HepG2 (cell line): ENCODE results near the gene USP19. TPM values are rescaled to one million over a fixed set of nuclear protein-coding genes. Genes with fewer than 3 reads are reported as not detected.

Experiments
- ATF7 ChIP-seq, 2 experiments: fragments of 450-650 bp in 1 of 2; sonication (generic) in 1 of 2; formaldehyde crosslinking in 1 of 2; IDR thresholded peaks; 2 replicates each; pipeline versions ENCODE4 v1.4.0 to v1.6.1; 2016 to 2020; ENCODE audit warnings: antibody characterized with exemption in 1 of 2, mild to moderate bottlenecking in 1 of 2, missing genetic modification reagents in 1 of 2
- CHCHD3 ChIP-seq: sonication (generic); formaldehyde crosslinking; IDR thresholded peaks from 2 replicates; pipeline ENCODE4 v1.8.0; 2022; ENCODE audit warnings: mild to moderate bottlenecking, missing genetic modification reagents, moderate library complexity
- PLRG1 ChIP-seq: fragments of 450-650 bp; conservative IDR thresholded peaks from 2 replicates; pipeline ENCODE4 v1.6.1; 2016
- POLR2AphosphoS2 ChIP-seq: IDR thresholded peaks from 2 replicates; pipeline ENCODE4 v1.6.1; 2011; ENCODE audit warnings: low read depth, low read length, improper control_type of control experiment
- SAFB2 ChIP-seq: sonication (generic); formaldehyde crosslinking; IDR thresholded peaks from 2 replicates; pipeline ENCODE4 v1.5.1; 2020; ENCODE audit warnings: missing genetic modification reagents, low read depth, mild to moderate bottlenecking, borderline replicate concordance
- TBX2 ChIP-seq: sonication (generic); formaldehyde crosslinking; IDR thresholded peaks from 2 replicates; pipeline ENCODE4 v1.5.0; 2020; ENCODE audit warnings: missing genetic modification reagents, mild to moderate bottlenecking, borderline replicate concordance
- TFAP4 ChIP-seq: sonication (generic); IDR thresholded peaks from 2 replicates; pipeline ENCODE4 v1.6.1; 2016; ENCODE audit warnings: low read depth, borderline replicate concordance
- ZBTB3 ChIP-seq: sonication (generic); formaldehyde crosslinking; IDR thresholded peaks from 2 replicates; pipeline ENCODE4 v1.4.0; 2020; ENCODE audit warnings: low read depth, mild to moderate bottlenecking, moderate library complexity, missing genetic modification reagents, borderline replicate concordance
- ZNF274 ChIP-seq: sonication (generic); formaldehyde crosslinking; IDR thresholded peaks from 2 replicates; pipeline ENCODE4 v1.5.1; 2020; ENCODE audit warnings: mild to moderate bottlenecking, missing genetic modification reagents
- ZNF282 ChIP-seq: fragments of 450-650 bp; IDR thresholded peaks from 2 replicates; pipeline ENCODE4 v1.6.1; 2018; ENCODE audit not compliant: partially characterized antibody
- ZNF333 ChIP-seq: sonication (generic); formaldehyde crosslinking; IDR thresholded peaks from 2 replicates; pipeline ENCODE4 v1.4.0; 2020; ENCODE audit warnings: mild to moderate bottlenecking, missing genetic modification reagents, borderline replicate concordance
- ZNF569 ChIP-seq: sonication (generic); formaldehyde crosslinking; IDR thresholded peaks from 2 replicates; pipeline ENCODE4 v1.5.0; 2020; ENCODE audit warnings: mild to moderate bottlenecking, missing genetic modification reagents, moderate library complexity, borderline replicate concordance
- ZNF570 ChIP-seq: sonication (generic); formaldehyde crosslinking; IDR thresholded peaks from 2 replicates; pipeline ENCODE4 v1.4.0; 2020; ENCODE audit warnings: mild to moderate bottlenecking, missing genetic modification reagents, borderline replicate concordance
- ZSCAN31 ChIP-seq: sonication (generic); formaldehyde crosslinking; IDR thresholded peaks from 2 replicates; pipeline ENCODE4 v1.5.0; 2020; ENCODE audit warnings: low read depth, mild to moderate bottlenecking, missing genetic modification reagents
- polyA plus RNA-seq, 8 experiments: library from polyadenylated mRNA; depleted of rRNA in 3 of 8; stranded (reverse) in 7 of 8; unstranded in 1 of 8; fragments of >200 nt; fragmentation: Illumina TruSeq in 4 of 8; extraction: Trizol in 4 of 8; gene quantifications; 2 replicates each; pipeline versions ENCODE4 v1.2.1 to v1.2.3, GENCODE V29; 2011 to 2016; ENCODE audit warnings: low read depth in 4 of 8, missing spikeins in 1 of 8, mixed read lengths in 1 of 8; ENCODE audit not compliant: insufficient read depth in 1 of 8
- total RNA-seq, 5 experiments: library from RNA; depleted of rRNA; stranded (reverse); fragments of >200 nt; fragmentation: Illumina TruSeq; extraction: Trizol; gene quantifications; 2 replicates each; pipeline ENCODE4 v1.2.3, GENCODE V29; 2016; ENCODE audit warnings: low read depth in 1 of 5
- TF ChIP-seq, protein P1 (sequence below): sonication (generic); formaldehyde crosslinking; IDR thresholded peaks from 2 replicates; pipeline ENCODE4 v1.4.0; 2020; ENCODE audit warnings: low read depth, missing genetic modification reagents
- TF ChIP-seq, protein P2 (sequence below): sonication (generic); formaldehyde crosslinking; IDR thresholded peaks from 2 replicates; pipeline ENCODE4 v1.4.0; 2020; ENCODE audit warnings: missing genetic modification reagents
- TF ChIP-seq, protein P3 (sequence below): IDR thresholded peaks from 2 replicates; pipeline ENCODE4 v1.6.1; 2016; ENCODE audit warnings: low read depth, borderline replicate concordance
- TF ChIP-seq, protein P4 (sequence below): sonication (generic); formaldehyde crosslinking; IDR thresholded peaks from 2 replicates; pipeline ENCODE4 v1.8.0; 2022; ENCODE audit warnings: mild to moderate bottlenecking, missing genetic modification reagents, moderate library complexity

USP19 gene
- total and polyA plus RNA-seq, 2 of the 13 experiments (the other 11 are each of a cell fraction or from before 2014, with no cell fraction given): 28.3 to 31.7 TPM

DNA sequence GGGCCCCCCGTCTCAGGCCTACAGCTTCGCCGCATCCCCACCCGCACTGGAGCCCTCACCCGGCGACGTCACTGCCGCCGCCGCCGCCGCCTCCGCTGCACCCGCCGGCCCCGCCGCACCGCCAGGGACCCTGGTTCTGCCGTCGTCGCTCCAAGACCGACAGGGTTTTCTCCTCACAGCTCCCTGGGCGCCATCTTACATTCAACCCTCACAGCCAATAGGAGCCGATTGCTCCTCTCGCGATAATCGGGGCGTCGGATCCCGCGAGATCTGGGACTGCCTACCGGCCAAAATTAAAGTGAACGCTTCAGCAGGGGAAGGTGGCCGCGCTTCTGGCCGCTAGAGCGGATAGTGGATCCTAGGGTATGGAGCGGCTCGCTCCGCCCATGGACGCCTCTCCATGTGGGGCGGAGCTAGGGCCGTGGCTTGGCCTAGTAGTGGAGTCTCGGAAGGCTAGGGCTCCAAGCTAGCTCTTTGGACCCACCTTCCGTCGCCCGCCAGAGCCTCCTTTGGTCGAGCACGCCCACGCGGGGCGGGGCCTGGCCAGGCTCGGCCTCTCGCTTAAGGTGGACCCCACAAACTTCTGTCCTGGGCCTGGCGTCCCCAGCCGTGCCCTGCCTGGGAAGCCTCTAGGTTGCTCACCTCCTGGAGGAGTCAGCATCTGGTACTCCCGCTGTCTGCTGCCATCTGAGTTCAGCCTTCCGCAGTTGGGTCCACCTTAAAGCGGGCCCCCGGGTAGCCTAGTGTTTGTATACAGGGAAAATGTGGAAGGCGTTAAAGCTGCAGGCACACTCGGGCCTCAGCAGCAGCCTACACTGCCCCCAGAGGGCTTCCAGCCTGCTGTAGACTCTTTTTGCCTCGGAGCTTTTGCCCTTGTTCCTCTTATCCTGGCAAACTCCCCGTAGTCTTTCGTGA, 26.5 kb downstream of the USP19 start, which contains the start of gene QRICH1 (continued):
- TF ChIP-seq, protein P1, sequence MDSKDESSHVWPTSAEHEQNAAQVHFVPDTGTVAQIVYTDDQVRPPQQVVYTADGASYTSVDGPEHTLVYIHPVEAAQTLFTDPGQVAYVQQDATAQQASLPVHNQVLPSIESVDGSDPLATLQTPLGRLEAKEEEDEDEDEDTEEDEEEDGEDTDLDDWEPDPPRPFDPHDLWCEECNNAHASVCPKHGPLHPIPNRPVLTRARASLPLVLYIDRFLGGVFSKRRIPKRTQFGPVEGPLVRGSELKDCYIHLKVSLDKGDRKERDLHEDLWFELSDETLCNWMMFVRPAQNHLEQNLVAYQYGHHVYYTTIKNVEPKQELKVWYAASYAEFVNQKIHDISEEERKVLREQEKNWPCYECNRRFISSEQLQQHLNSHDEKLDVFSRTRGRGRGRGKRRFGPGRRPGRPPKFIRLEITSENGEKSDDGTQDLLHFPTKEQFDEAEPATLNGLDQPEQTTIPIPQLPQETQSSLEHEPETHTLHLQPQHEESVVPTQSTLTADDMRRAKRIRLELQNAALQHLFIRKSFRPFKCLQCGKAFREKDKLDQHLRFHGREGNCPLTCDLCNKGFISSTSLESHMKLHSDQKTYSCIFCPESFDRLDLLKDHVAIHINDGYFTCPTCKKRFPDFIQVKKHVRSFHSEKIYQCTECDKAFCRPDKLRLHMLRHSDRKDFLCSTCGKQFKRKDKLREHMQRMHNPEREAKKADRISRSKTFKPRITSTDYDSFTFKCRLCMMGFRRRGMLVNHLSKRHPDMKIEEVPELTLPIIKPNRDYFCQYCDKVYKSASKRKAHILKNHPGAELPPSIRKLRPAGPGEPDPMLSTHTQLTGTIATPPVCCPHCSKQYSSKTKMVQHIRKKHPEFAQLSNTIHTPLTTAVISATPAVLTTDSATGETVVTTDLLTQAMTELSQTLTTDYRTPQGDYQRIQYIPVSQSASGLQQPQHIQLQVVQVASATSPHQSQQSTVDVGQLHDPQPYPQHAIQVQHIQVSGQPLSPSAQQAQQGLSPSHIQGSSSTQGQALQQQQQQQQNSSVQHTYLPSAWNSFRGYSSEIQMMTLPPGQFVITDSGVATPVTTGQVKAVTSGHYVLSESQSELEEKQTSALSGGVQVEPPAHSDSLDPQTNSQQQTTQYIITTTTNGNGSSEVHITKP: 0 out of 2 replicates have a peak, but pooled peaks have one; percentile 50
- TF ChIP-seq ZBTB3 (CRISPR knock-in tag): no peak
- no peak for TF ChIP-seq ZNF569 (CRISPR knock-in tag)
- TF ChIP-seq, protein P2, sequence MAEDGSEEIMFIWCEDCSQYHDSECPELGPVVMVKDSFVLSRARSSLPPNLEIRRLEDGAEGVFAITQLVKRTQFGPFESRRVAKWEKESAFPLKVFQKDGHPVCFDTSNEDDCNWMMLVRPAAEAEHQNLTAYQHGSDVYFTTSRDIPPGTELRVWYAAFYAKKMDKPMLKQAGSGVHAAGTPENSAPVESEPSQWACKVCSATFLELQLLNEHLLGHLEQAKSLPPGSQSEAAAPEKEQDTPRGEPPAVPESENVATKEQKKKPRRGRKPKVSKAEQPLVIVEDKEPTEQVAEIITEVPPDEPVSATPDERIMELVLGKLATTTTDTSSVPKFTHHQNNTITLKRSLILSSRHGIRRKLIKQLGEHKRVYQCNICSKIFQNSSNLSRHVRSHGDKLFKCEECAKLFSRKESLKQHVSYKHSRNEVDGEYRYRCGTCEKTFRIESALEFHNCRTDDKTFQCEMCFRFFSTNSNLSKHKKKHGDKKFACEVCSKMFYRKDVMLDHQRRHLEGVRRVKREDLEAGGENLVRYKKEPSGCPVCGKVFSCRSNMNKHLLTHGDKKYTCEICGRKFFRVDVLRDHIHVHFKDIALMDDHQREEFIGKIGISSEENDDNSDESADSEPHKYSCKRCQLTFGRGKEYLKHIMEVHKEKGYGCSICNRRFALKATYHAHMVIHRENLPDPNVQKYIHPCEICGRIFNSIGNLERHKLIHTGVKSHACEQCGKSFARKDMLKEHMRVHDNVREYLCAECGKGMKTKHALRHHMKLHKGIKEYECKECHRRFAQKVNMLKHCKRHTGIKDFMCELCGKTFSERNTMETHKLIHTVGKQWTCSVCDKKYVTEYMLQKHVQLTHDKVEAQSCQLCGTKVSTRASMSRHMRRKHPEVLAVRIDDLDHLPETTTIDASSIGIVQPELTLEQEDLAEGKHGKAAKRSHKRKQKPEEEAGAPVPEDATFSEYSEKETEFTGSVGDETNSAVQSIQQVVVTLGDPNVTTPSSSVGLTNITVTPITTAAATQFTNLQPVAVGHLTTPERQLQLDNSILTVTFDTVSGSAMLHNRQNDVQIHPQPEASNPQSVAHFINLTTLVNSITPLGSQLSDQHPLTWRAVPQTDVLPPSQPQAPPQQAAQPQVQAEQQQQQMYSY (CRISPR knock-in tag): peak; percentile 85
- peak; percentile 34; the same call in 1 of the 2 replicates for TF ChIP-seq TFAP4
- TF ChIP-seq POLR2AphosphoS2: no peak
- no peak for TF ChIP-seq SAFB2
- TF ChIP-seq TBX2: peak; percentile 74
- no peak for TF ChIP-seq ATF7 (IDR thresholded peaks at IDR 0.05)
- TF ChIP-seq ATF7 (CRISPR knock-in tag; IDR thresholded peaks at IDR 0.05): no peak
- TF ChIP-seq CHCHD3 (CRISPR knock-in tag): no peak
- peak; percentile 97 for TF ChIP-seq ZNF282
- TF ChIP-seq, protein P3, sequence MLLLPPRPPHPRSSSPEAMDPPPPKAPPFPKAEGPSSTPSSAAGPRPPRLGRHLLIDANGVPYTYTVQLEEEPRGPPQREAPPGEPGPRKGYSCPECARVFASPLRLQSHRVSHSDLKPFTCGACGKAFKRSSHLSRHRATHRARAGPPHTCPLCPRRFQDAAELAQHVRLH: no peak; the same call in 1 of the 2 replicates
- TF ChIP-seq ZSCAN31 (CRISPR knock-in tag): peak; percentile 55; the same call in 1 of the 2 replicates
- TF ChIP-seq PLRG1: no peak
- TF ChIP-seq ZNF274 (CRISPR knock-in tag): peak; percentile 71; the same call in 1 of the 2 replicates
- TF ChIP-seq, protein P4, sequence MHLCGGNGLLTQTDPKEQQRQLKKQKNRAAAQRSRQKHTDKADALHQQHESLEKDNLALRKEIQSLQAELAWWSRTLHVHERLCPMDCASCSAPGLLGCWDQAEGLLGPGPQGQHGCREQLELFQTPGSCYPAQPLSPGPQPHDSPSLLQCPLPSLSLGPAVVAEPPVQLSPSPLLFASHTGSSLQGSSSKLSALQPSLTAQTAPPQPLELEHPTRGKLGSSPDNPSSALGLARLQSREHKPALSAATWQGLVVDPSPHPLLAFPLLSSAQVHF (CRISPR knock-in tag): no peak
- TF ChIP-seq ZNF570 (CRISPR knock-in tag): no peak
- 0 out of 2 replicates have a peak, but pooled peaks have one; percentile 33 for TF ChIP-seq ZNF333
